SK-N-SH (cell line): ENCODE results near the gene SPATA25.
"Not testable (repeated sequence)": the region's sequence is repeated elsewhere in the genome, so short reads cannot be mapped to it uniquely, and the experiment has no call there.

ENCODE experiments used
- EP300 ChIP-seq, 2 experiments: IDR thresholded peaks; 2 replicates each; pipeline versions ENCODE4 v1.4.0 to v1.6.1; 2012; ENCODE audit warnings: borderline replicate concordance in 1 of 2, low read depth in 1 of 2, low read length in 1 of 2
- POLR2AphosphoS5 ChIP-seq: IDR thresholded peaks from 2 replicates; pipeline ENCODE4 v1.6.1; 2012; ENCODE audit warnings: low read depth, low read length
- RXRA ChIP-seq: IDR thresholded peaks from 2 replicates; pipeline ENCODE4 v1.4.0; 2012; ENCODE audit warnings: low read depth, mild to moderate bottlenecking, borderline replicate concordance
- TAF1 ChIP-seq: IDR thresholded peaks from 2 replicates; pipeline ENCODE4 v1.6.1; 2012; ENCODE audit warnings: low read depth, mild to moderate bottlenecking, low read length, moderate library complexity, borderline replicate concordance
- TF ChIP-seq, protein P1 (sequence below): fragments of 200-600 bp; sonication (generic); IDR thresholded peaks from 2 replicates; pipeline ENCODE4 v1.6.1; 2017; ENCODE audit warnings: antibody characterized with exemption, mild to moderate bottlenecking, moderate library complexity

DNA sequence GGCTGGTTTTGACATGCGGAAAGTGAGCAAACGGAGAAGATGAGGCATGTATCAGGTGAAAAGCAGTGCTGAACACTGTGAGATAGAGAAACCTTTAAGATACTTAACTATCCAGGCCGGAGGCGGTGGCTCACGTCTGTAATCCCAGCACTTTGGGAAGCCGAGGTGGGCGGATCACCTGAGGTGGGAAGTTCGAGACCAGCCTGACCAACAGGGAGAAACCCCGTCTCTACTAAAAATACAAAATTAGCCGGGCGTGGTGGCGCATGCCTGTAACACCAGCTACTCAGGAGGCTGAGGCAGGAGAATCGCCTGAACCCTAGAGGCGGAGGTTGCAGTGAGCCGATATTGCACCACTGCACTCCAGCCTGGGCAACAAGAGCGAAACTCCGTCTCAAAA lies 44.3 kb upstream of the SPATA25 start:
- TF ChIP-seq, protein P1, sequence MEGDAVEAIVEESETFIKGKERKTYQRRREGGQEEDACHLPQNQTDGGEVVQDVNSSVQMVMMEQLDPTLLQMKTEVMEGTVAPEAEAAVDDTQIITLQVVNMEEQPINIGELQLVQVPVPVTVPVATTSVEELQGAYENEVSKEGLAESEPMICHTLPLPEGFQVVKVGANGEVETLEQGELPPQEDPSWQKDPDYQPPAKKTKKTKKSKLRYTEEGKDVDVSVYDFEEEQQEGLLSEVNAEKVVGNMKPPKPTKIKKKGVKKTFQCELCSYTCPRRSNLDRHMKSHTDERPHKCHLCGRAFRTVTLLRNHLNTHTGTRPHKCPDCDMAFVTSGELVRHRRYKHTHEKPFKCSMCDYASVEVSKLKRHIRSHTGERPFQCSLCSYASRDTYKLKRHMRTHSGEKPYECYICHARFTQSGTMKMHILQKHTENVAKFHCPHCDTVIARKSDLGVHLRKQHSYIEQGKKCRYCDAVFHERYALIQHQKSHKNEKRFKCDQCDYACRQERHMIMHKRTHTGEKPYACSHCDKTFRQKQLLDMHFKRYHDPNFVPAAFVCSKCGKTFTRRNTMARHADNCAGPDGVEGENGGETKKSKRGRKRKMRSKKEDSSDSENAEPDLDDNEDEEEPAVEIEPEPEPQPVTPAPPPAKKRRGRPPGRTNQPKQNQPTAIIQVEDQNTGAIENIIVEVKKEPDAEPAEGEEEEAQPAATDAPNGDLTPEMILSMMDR, result not testable (repeated sequence)
- not testable (repeated sequence) for TF ChIP-seq POLR2AphosphoS5; TAF1; RXRA; EP300 (IDR thresholded peaks at IDR 0.05; ENCODE audit: borderline replicate concordance in 1 of 2, low read depth in 1 of 2, low read length in 1 of 2)
